ENCODE measurements around the gene FGF19.

The FGF19 gene

DNA sequence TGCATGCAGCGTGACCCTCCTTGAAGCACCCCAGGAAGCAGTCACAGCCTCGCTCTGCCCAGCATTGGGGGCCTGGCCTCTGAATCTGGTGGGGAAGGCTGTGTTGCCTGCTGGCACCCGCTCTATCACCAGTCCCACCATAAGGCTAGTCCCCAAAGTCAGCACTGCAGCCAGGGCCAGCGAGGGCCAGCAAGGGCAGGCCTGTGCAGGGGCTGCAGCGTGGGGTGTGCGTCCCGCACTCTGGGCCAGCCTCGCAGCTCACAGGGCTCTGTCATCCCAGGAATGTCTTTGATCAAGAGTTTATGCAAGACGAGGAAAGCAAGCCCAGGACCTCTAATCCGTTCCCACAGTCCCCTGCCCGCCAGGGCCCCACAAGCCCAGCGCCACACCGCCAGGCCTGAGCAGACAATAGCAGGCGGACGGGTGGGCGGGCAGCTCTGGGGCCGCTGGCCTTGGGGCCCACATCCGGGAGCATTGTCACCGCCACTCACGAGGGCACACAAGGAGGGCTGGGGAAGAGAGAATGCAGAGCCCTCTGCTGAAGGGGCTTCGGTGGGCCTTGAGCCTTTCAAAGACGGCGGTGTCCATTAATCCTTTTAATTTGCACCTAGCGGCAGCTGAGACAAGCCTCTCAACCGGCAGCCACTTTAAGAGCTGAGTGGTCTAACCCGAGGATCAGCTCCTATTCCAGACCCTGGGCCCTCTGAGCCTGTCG, 45.8 kb downstream of the FGF19 start:
- no peak overlapping the region for H3K27ac ChIP-seq
- DNase-seq (ENCODE audit: low read depth, low spot score): no peak

DNA sequence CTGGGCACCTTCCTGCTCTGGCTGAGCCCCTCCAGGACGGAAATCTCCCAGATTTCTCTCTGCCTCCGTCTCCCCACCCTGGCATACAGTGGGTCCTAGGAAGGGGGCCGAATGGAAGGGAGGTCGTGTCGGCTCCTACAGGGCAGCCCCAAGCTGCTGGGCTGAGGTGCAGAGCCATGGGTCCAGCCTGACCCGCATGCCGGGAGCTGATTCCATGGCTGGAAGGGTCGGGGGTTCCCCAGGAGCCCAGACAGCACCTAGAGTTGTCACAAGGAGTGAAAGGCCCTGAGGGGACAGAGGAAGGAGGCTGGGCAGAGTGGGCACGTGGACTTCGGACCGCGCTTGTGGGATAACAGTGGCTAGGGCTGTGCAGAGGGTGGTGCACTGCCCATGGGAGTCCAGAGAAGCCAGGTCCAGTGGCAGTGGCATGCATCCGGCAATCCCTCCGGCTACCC, 46.3 kb downstream of the FGF19 start:
- H3K27ac ChIP-seq: no peak overlapping the region
- no peak for DNase-seq (ENCODE audit: low read depth, low spot score)

DNA sequence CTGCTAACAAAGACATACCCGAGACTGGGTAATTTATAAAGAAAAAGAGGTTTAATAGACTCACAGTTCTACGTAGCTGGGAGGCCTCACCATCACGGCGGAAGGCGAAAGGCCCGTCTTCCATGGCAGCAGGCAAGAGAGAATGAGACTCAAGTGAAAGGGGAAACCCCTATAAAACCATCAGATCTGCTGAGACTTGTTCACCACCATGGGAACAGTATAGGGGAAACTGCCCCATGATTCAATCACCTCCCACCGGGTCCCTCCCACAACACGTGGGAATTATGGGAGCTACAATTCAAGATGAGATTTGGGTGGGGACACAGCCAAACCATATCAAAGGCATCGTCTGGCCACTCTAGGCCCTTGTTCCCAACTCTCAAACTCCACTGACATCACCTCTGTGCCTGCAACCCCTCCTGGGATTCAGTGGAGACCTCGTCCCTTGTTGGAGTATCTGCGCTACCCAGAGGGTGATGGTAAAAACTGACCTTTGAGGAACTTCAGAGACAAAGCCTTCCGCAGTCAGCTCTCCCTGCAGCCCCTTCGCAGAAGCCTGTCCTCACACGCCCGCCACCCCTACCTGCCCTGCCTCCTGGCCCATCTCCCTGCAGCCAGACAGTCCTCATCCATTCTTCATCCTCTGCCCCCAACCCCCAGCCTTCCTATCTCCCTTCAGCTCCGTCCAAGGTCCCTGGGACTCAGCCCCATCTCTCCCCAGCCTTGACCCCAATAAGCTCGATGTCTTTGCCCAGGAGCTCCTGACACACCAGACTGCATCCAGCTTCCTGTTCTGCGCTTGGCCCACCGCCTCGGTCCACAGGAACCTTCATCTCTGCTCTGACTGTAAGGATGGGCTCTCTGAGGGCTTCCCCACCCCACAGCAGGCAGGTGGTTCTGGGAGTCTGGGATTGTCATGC, 47.0 kb downstream of the FGF19 start:
- H3K27ac ChIP-seq: no peak overlapping the region
- DNase-seq (ENCODE audit: low read depth, low spot score): no peak

DNA sequence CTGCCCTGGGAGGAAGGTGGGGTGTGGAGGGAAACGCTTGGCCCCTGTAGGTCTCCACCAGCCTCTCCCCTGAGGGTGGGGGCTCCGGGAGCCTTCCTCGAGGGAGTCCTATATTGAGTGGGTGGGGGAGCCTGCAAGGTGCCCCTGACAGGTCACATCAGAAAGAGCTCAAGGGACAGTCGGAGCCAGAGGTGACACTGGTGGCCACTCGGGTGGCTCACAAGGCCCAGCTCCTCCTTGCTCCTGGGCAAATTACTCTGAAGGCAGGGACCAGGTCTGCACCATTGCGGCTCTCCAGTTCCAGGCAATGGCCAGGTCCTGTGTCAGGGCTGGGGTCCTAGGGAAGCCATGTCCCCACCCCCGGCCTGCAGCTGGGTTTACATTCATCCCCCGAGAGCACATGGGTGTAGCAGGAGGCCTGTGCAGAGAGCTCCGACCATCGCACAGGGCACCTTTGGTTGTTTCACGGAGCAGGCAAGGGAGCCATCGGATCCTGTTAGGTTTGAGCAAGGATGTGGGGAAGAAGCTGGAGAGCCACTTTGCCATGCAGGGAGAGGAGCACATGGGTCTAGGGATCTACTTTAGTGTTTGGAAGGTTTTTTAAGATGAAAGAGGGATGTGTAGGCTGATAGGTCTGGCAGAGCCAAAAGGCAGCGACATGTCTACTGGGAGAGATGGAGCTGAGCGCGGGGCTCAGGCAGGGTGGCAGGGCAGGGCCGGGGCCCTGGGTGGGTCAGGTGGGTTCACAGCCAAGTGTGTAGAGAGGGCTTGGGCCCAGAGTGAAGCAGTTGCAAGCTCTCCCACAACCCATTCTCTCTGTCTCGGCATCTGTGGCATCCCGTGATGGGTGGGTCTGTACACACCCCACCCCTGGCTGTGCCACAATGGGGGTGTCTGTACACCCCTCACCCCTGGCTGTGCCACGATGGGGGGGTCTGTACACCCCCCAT, 48.1 kb downstream of the FGF19 start:
- DNase-seq (ENCODE audit: low read depth, low spot score): no peak
- H3K27ac ChIP-seq: no peak overlapping the region

DNA sequence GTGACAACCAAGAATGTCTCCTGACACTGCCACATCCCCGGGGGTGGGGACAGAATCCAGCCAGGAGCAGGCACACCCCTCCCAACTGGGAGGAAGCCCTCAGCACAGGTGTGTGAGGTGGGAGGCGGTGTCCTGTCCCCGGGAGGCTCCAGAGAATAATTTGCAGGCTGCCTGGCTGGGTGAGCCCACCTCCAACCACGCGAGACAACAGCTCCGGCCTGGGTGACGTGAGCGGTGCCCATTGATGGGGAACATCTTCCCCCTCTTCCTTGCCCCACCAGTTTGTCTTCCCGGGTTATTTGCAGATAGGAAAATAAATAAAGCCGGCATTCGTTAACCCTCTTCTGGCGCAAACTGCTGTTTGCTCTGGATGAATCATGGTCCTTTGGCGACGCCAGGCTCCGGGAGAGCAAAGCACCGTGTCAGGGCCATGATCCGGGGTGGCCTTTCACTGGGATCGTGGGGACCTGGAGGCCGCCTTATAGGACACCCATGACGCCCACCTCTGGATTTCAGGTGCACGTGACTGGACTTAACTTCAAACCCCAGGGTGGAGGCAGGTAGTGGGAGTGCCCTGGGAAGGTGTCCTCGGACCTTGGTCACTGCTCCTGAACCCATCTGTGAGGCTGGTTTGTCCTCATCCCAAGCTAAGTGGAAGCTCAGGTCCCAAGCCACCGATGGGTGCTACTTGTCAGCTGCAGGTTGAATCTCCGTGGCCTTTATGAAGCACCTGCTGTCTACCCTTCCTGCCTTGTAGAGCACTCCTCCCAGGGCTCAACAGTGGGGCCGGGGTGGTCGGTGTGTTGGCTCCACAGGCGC, 49.0 kb downstream of the FGF19 start:
- no peak overlapping the region for H3K27ac ChIP-seq

DNA sequence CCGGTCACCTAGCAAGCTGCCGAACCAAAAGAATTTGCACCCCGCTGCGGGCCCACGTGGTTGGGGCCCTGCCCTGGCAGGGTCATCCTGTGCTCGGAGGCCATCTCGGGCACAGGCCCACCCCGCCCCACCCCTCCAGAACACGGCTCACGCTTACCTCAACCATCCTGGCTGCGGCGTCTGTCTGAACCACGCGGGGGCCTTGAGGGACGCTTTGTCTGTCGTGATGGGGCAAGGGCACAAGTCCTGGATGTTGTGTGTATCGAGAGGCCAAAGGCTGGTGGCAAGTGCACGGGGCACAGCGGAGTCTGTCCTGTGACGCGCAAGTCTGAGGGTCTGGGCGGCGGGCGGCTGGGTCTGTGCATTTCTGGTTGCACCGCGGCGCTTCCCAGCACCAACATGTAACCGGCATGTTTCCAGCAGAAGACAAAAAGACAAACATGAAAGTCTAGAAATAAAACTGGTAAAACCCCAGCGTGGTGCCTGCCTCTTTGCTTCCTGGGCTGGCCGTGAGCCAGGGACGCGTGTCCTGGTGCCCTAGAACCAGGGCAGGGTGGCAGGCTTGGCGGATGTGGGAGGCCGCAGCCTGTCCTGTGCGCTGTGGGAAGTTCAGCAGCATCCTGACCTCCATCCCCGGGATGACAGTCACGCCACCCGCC, 49.7 kb downstream of the FGF19 start:
- DNase-seq (ENCODE audit: low read depth, low spot score): no peak
- no peak overlapping the region for H3K27ac ChIP-seq

More for the DNA sequence above, 49.0 kb downstream of the FGF19 start:
- no peak for DNase-seq (ENCODE audit: low read depth, low spot score)

DNA sequence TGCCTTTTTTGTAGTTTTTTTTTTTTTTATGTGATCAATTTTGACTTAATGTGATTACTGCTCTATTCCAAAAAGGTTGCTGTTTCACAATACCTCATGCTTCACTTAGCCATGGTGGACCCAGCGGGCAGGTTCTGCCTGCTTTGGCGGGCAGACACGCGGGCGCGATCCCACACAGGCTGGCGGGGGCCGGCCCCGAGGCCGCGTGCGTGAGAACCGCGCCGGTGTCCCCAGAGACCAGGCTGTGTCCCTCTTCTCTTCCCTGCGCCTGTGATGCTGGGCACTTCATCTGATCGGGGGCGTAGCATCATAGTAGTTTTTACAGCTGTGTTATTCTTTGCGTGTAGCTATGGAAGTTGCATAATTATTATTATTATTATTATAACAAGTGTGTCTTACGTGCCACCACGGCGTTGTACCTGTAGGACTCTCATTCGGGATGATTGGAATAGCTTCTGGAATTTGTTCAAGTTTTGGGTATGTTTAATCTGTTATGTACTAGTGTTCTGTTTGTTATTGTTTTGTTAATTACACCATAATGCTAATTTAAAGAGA, 50.3 kb downstream of the FGF19 start:
- no peak overlapping the region for H3K27ac ChIP-seq

DNA sequence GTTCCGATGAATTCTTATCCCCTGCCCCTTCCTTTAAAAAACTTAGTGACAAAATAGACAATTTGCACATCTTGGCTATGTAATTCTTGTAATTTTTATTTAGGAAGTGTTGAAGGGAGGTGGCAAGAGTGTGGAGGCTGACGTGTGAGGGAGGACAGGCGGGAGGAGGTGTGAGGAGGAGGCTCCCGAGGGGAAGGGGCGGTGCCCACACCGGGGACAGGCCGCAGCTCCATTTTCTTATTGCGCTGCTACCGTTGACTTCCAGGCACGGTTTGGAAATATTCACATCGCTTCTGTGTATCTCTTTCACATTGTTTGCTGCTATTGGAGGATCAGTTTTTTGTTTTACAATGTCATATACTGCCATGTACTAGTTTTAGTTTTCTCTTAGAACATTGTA, 50.8 kb downstream of the FGF19 start:
- no peak for DNase-seq (ENCODE audit: low read depth, low spot score)
- no peak overlapping the region for H3K27ac ChIP-seq

More for the DNA sequence above, 50.3 kb downstream of the FGF19 start:
- no peak for DNase-seq (ENCODE audit: low read depth, low spot score)

DNA sequence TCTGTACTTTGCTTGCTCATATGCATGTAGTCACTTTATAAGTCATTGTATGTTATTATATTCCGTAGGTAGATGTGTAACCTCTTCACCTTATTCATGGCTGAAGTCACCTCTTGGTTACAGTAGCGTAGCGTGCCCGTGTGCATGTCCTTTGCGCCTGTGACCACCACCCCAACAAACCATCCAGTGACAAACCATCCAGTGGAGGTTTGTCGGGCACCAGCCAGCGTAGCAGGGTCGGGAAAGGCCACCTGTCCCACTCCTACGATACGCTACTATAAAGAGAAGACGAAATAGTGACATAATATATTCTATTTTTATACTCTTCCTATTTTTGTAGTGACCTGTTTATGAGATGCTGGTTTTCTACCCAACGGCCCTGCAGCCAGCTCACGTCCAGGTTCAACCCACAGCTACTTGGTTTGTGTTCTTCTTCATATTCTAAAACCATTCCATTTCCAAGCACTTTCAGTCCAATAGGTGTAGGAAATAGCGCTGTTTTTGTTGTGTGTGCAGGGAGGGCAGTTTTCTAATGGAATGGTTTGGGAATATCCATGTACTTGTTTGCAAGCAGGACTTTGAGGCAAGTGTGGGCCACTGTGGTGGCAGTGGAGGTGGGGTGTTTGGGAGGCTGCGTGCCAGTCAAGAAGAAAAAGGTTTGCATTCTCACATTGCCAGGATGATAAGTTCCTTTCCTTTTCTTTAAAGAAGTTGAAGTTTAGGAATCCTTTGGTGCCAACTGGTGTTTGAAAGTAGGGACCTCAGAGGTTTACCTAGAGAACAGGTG, 51.8 kb downstream of the FGF19 start:
- H3K27ac ChIP-seq: no peak overlapping the region
- no peak for DNase-seq (ENCODE audit: low read depth, low spot score)

DNA sequence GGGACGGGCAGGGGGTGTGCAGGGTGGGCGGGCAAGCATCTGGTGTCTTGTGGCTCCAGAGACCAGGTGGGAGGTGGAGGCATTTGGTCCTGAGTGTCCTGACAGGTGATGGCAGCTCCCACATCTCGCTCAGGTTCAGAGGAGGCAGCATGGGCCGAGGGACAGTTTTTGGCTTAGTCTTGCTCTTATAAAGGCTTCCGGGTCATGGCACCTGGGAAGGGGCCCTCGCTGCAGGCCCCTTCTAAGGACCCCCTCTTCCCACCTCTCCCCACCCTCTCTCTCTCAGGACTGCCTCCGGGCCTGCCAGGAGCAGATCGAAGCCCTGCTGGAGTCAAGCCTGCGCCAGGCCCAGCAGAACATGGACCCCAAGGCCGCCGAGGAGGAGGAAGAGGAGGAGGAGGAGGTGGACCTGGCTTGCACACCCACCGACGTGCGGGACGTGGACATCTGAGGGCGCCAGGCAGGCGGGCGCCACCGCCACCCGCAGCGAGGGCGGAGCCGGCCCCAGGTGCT, 52.9 kb downstream of the FGF19 start:
- no peak for DNase-seq (ENCODE audit: low read depth, low spot score)

DNA sequence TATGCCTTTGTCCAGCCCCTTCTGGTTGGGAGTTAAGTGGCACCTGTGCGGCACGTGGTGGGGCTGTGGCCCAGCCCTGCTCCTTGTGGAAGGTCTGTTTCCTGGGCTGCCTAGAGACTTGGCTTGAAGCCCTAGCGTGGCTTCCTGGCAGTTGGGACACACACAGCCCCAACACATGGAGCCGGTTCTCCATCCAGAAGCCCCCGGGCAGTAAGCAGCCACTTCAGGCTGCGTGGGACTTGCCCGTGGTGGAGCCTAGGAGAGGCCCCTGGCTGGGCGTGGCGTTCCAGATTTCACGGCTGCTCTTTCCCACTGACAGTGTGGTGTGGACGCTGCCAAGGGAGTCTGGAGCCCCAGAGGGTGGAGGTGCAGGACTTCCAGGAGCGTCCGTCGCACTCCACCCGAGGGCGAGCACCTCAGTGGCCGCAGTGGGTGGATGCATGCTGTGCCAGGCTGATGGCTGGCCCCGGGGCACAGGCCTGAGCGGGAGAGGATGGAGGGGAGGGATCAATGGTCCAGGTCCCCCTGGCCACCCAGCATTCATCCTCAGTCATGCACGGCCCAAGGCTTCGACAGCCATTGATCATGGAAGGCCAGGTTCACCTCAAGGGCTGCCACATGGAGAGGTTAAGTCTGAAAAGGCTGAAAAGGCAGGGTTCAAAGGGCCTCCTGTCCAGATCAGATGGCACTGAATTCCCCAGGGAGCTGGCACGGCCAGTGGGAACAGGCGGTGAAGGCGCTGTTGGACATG, 53.6 kb downstream of the FGF19 start:
- DNase-seq (ENCODE audit: low read depth, low spot score): no peak
- no peak overlapping the region for H3K27ac ChIP-seq

More for the DNA sequence above, 52.9 kb downstream of the FGF19 start:
- no peak overlapping the region for H3K27ac ChIP-seq

DNA sequence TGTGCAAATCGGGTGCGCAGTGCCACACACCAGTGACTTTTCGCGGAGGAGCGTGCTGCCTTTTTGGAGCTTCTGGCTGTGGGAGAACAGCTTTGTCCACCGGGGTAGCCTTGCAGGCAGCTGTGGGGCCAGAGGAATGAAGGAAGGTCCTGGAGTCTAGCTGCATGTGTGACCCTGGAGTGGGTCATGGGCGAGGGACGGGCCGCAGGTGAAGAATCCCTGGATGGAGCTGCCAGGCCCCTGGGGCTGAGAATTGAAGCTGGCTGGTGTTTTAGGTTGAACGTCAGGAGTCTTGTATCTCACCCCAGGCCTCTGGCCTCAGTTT, 54.3 kb downstream of the FGF19 start:
- DNase-seq (ENCODE audit: low read depth, low spot score): no peak
- no peak overlapping the region for H3K27ac ChIP-seq

DNA sequence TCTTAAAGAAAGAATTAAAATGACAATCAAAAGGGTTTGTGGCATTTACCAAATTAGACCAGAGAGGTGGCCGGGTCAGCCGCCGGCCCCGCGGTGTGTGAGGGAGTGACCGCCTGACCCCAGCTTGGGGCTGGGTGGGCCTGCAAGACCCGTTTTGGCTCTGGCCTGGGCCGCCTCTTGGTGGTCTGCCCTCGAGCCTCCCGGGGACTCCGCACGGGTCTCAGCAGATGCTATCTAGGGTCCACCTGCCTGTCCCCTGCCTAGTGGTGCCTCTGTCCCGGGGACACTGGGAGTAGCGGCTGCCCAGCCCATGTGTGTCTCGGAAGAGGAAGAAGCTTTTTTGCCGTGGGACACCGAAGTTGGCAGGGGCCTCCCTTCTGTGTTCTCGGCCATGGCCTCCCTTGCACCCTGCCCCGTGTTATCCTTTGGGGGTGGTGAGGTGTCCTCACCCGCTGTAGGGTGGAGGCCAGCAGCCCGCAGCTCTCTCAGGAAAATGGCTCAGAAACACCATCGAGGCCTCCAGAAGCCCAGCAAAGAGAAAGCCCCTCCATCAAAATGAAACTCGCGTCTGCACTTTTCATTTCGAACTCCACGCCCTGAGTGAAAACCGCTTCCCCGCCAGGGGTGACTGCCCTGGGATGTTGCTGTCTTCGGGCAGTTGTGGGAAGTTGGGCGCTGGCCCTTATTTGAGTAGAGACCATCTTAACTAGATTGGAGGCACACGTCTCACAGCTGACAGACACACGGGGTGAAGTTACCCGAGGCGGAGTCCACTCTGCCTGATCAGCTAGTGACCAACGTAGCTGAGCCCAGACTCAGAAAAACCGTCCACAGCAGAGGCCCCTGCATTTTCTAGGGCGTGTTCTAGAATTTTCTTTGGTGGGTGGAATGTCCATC, 54.9 kb downstream of the FGF19 start:
- no peak overlapping the region for H3K27ac ChIP-seq
- DNase-seq (ENCODE audit: low read depth, low spot score): no peak
